H1 (cell line): ENCODE measurements around the gene IGFALS. TPM values are rescaled to one million over a fixed set of nuclear protein-coding genes. Genes with fewer than 3 reads are reported as not detected.

ENCODE experiments used
- BACH1 ChIP-seq: IDR thresholded peaks from 2 replicates; pipeline ENCODE4 v1.6.1; 2012; ENCODE audit warnings: low read length, improper control_type of control experiment
- CEBPB ChIP-seq: IDR thresholded peaks from 2 replicates; pipeline ENCODE4 v1.6.1; 2012; ENCODE audit warnings: low read depth, low read length
- RBBP5 ChIP-seq: IDR thresholded peaks from 2 replicates; pipeline ENCODE4 v1.7.1; 2012; ENCODE audit warnings: low read depth, mild to moderate bottlenecking, inconsistent platforms, low read length, moderate library complexity, borderline replicate concordance
- SP4 ChIP-seq: IDR thresholded peaks from 2 replicates; pipeline ENCODE4 v1.6.1; 2012; ENCODE audit warnings: low read length, inconsistent platforms
- YY1 ChIP-seq: IDR thresholded peaks from 2 replicates; pipeline ENCODE4 v1.6.1; 2011; ENCODE audit warnings: low read depth, mild to moderate bottlenecking, low read length
- polyA plus RNA-seq, 7 experiments: library from polyadenylated mRNA; depleted of rRNA in 3 of 7; stranded (reverse) in 5 of 7; unstranded in 2 of 7; fragments of >200 nt in 5 of 7; fragments of 200-250 nt in 2 of 7; gene quantifications; 1 replicate in 5 of 7; 2 replicates in 1 of 7; 4 replicates in 1 of 7; pipeline versions ENCODE4 v1.2.1 to v1.2.3, GENCODE V29; 2011 to 2013; ENCODE audit warnings: missing spikeins in 2 of 7, mixed read lengths in 2 of 7
- total RNA-seq: library from RNA; stranded (reverse); fragmentation: NEBNext Ultra II Directional; extraction: Animal tissue kit (Norgen Biotek cat#: 25700); gene quantifications from 2 replicates; pipeline ENCODE4 v1.2.1, GENCODE V29; 2021
- TF ChIP-seq, protein P1 (sequence below): IDR thresholded peaks from 2 replicates; pipeline ENCODE4 v1.6.1; 2011; ENCODE audit warnings: low read length, improper control_type of control experiment
- TF ChIP-seq, protein P2 (sequence below): fragments of 300-600 bp; sonication (generic); IDR thresholded peaks from 2 replicates; pipeline ENCODE4 v1.7.1; 2012; ENCODE audit warnings: low read length, moderate library complexity, mild to moderate bottlenecking, inconsistent platforms; ENCODE audit not compliant: insufficient replicate concordance

The IGFALS gene
- total and polyA plus RNA-seq, 2 of the 8 experiments (the other 6 are each of a cell fraction or from before 2014, with no cell fraction given): not detected

DNA sequence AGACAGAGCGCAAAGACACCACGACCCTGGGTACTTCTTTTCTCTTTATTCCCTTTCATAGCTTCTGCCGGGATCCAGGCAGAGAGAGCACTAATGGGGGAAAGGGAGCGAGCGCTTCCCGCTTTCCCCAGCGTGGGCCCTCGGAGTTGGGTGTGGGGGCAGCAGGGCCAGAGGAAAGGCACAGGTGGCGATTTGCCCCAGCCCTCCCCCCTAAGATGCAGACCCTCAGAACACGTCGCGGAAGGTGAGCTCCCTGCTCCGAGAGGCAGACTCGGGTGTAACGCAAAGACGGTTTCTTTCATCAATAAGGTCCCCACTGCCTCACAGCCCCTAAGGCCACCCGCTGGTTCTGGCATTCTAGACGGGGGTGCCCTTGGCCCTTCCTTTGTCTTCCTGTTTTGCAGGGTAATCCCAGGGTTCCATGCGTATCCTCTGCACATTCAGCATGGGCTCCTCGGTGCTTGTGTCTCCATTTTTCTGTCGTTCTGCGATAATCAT, 21.6 kb downstream of the IGFALS start (continued):
- TF ChIP-seq, protein P1, sequence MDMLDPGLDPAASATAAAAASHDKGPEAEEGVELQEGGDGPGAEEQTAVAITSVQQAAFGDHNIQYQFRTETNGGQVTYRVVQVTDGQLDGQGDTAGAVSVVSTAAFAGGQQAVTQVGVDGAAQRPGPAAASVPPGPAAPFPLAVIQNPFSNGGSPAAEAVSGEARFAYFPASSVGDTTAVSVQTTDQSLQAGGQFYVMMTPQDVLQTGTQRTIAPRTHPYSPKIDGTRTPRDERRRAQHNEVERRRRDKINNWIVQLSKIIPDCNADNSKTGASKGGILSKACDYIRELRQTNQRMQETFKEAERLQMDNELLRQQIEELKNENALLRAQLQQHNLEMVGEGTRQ: no peak
- TF ChIP-seq BACH1 (no peak), RBBP5 (0 out of 2 replicates have a peak, but pooled peaks have one; percentile 31), CEBPB (no peak), YY1 (no peak), SP4 (no peak)
- TF ChIP-seq, protein P2, sequence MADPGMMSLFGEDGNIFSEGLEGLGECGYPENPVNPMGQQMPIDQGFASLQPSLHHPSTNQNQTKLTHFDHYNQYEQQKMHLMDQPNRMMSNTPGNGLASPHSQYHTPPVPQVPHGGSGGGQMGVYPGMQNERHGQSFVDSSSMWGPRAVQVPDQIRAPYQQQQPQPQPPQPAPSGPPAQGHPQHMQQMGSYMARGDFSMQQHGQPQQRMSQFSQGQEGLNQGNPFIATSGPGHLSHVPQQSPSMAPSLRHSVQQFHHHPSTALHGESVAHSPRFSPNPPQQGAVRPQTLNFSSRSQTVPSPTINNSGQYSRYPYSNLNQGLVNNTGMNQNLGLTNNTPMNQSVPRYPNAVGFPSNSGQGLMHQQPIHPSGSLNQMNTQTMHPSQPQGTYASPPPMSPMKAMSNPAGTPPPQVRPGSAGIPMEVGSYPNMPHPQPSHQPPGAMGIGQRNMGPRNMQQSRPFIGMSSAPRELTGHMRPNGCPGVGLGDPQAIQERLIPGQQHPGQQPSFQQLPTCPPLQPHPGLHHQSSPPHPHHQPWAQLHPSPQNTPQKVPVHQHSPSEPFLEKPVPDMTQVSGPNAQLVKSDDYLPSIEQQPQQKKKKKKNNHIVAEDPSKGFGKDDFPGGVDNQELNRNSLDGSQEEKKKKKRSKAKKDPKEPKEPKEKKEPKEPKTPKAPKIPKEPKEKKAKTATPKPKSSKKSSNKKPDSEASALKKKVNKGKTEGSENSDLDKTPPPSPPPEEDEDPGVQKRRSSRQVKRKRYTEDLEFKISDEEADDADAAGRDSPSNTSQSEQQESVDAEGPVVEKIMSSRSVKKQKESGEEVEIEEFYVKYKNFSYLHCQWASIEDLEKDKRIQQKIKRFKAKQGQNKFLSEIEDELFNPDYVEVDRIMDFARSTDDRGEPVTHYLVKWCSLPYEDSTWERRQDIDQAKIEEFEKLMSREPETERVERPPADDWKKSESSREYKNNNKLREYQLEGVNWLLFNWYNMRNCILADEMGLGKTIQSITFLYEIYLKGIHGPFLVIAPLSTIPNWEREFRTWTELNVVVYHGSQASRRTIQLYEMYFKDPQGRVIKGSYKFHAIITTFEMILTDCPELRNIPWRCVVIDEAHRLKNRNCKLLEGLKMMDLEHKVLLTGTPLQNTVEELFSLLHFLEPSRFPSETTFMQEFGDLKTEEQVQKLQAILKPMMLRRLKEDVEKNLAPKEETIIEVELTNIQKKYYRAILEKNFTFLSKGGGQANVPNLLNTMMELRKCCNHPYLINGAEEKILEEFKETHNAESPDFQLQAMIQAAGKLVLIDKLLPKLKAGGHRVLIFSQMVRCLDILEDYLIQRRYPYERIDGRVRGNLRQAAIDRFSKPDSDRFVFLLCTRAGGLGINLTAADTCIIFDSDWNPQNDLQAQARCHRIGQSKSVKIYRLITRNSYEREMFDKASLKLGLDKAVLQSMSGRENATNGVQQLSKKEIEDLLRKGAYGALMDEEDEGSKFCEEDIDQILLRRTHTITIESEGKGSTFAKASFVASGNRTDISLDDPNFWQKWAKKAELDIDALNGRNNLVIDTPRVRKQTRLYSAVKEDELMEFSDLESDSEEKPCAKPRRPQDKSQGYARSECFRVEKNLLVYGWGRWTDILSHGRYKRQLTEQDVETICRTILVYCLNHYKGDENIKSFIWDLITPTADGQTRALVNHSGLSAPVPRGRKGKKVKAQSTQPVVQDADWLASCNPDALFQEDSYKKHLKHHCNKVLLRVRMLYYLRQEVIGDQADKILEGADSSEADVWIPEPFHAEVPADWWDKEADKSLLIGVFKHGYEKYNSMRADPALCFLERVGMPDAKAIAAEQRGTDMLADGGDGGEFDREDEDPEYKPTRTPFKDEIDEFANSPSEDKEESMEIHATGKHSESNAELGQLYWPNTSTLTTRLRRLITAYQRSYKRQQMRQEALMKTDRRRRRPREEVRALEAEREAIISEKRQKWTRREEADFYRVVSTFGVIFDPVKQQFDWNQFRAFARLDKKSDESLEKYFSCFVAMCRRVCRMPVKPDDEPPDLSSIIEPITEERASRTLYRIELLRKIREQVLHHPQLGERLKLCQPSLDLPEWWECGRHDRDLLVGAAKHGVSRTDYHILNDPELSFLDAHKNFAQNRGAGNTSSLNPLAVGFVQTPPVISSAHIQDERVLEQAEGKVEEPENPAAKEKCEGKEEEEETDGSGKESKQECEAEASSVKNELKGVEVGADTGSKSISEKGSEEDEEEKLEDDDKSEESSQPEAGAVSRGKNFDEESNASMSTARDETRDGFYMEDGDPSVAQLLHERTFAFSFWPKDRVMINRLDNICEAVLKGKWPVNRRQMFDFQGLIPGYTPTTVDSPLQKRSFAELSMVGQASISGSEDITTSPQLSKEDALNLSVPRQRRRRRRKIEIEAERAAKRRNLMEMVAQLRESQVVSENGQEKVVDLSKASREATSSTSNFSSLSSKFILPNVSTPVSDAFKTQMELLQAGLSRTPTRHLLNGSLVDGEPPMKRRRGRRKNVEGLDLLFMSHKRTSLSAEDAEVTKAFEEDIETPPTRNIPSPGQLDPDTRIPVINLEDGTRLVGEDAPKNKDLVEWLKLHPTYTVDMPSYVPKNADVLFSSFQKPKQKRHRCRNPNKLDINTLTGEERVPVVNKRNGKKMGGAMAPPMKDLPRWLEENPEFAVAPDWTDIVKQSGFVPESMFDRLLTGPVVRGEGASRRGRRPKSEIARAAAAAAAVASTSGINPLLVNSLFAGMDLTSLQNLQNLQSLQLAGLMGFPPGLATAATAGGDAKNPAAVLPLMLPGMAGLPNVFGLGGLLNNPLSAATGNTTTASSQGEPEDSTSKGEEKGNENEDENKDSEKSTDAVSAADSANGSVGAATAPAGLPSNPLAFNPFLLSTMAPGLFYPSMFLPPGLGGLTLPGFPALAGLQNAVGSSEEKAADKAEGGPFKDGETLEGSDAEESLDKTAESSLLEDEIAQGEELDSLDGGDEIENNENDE: no peak
